ENCODE data around the gene ZMIZ1. TPM values are rescaled to one million over a fixed set of nuclear protein-coding genes. Genes with fewer than 3 reads are reported as not detected.
A peak's percentile ranks its signal among the peaks of the same experiment; 100 is the strongest.

The ZMIZ1 gene
- total RNA-seq, 2 donors from 2014 or later: 32.9 to 82.6 TPM

GRCh38 chr10:79063071-79063491 is 5.7 kb upstream of the ZMIZ1 start:
- no peak for ATAC-seq (replicated peaks)
- no peaks in the 10 kb centered on the region for H3K36me3 Mint-ChIP-seq (ENCODE audit: low read depth)
- peak overlapping the region; percentile 13 for H3K27ac Mint-ChIP-seq
- peaks cover 29% of the 10 kb centered on the region for H3K4me1 Mint-ChIP-seq
- H3K9me3 Mint-ChIP-seq: no peaks in the 10 kb centered on the region
- H3K4me3 Mint-ChIP-seq: peak overlapping the region; percentile 25
- no peaks in the 10 kb centered on the region for H3K27me3 Mint-ChIP-seq

- Mint-ChIP-seq H3K27me3 (no peaks in the 10 kb centered on the region), H3K36me3 (ENCODE audit: low read depth) (no peaks in the 10 kb centered on the region), H3K9me3 (no peaks in the 10 kb centered on the region), H3K4me1 (peaks cover 29% of the 10 kb centered on the region), H3K27ac (peak overlapping the region; percentile 13), H3K4me3 (peak overlapping the region; percentile 80)
- ATAC-seq (replicated peaks): peak; percentile 25
Measured at GRCh38 chr10:79063661-79064492, 4.9 kb upstream of the ZMIZ1 start.

- Mint-ChIP-seq H3K4me3 (peak overlapping the region; percentile 80), H3K4me1 (peaks cover 29% of the 10 kb centered on the region), H3K27ac (peak overlapping the region; percentile 58), H3K27me3 (no peaks in the 10 kb centered on the region), H3K9me3 (no peaks in the 10 kb centered on the region), H3K36me3 (ENCODE audit: low read depth) (peaks cover 5% of the 10 kb centered on the region)
- ATAC-seq (replicated peaks): no peak
Measured at GRCh38 chr10:79065091-79065551, 3.6 kb upstream of the ZMIZ1 start.

- no peak for ATAC-seq (replicated peaks)
- no peaks in the 10 kb centered on the region for H3K27me3 Mint-ChIP-seq
- H3K36me3 Mint-ChIP-seq (ENCODE audit: low read depth): peaks cover 5% of the 10 kb centered on the region
- peak overlapping the region; percentile 80 for H3K4me3 Mint-ChIP-seq
- H3K4me1 Mint-ChIP-seq: peaks cover 29% of the 10 kb centered on the region
- no peaks in the 10 kb centered on the region for H3K9me3 Mint-ChIP-seq
- H3K27ac Mint-ChIP-seq: peak overlapping the region; percentile 58
Measured at GRCh38 chr10:79065853-79066252, 2.9 kb upstream of the ZMIZ1 start.

GRCh38 chr10:79066411-79067240 is 2.1 kb upstream of the ZMIZ1 start:
- H3K27ac Mint-ChIP-seq: no peak overlapping the region
- peaks cover 10% of the 10 kb centered on the region for H3K36me3 Mint-ChIP-seq (ENCODE audit: low read depth)

GRCh38 chr10:79067241-79068202 is 1.2 kb upstream of the ZMIZ1 start:
- ATAC-seq (replicated peaks): peak; percentile 32
- Mint-ChIP-seq H3K9me3 (no peaks in the 10 kb centered on the region), H3K4me3 (peak overlapping the region; percentile 80), H3K27me3 (no peaks in the 10 kb centered on the region), H3K4me1 (peaks cover 29% of the 10 kb centered on the region), H3K36me3 (ENCODE audit: low read depth) (peaks cover 10% of the 10 kb centered on the region), H3K27ac (peak overlapping the region; percentile 74)

More at GRCh38 chr10:79066411-79067240, 2.1 kb upstream of the ZMIZ1 start:
- no peaks in the 10 kb centered on the region for H3K9me3 Mint-ChIP-seq
- H3K4me1 Mint-ChIP-seq: peaks cover 29% of the 10 kb centered on the region
- no peaks in the 10 kb centered on the region for H3K27me3 Mint-ChIP-seq
- H3K4me3 Mint-ChIP-seq: peak overlapping the region; percentile 80
- ATAC-seq (replicated peaks): peak; percentile 8

GRCh38 chr10:79068203-79068561 is 584 bp upstream of the ZMIZ1 start:
- Mint-ChIP-seq H3K4me1 (peaks cover 27% of the 10 kb centered on the region), H3K9me3 (no peaks in the 10 kb centered on the region), H3K36me3 (ENCODE audit: low read depth) (peaks cover 10% of the 10 kb centered on the region), H3K27me3 (no peaks in the 10 kb centered on the region), H3K27ac (peak overlapping the region; percentile 74), H3K4me3 (peak overlapping the region; percentile 80)
- peak; percentile 10 for ATAC-seq (replicated peaks)

- H3K27ac Mint-ChIP-seq: peak overlapping the region; percentile 82
- peaks cover 17% of the 10 kb centered on the region for H3K4me1 Mint-ChIP-seq
- no peaks in the 10 kb centered on the region for H3K9me3 Mint-ChIP-seq
Measured at GRCh38 chr10:79069325-79070080, 737 bp downstream of the ZMIZ1 start.

GRCh38 chr10:79070081-79070605 is 1.4 kb downstream of the ZMIZ1 start:
- peak overlapping the region; percentile 87 for H3K4me3 Mint-ChIP-seq
- H3K4me1 Mint-ChIP-seq: peaks cover 16% of the 10 kb centered on the region
- H3K27ac Mint-ChIP-seq: peak overlapping the region; percentile 82
- peaks cover 10% of the 10 kb centered on the region for H3K36me3 Mint-ChIP-seq (ENCODE audit: low read depth)
- no peaks in the 10 kb centered on the region for H3K27me3 Mint-ChIP-seq
- H3K9me3 Mint-ChIP-seq: no peaks in the 10 kb centered on the region
- no peak for ATAC-seq (replicated peaks)

More at GRCh38 chr10:79069325-79070080, 737 bp downstream of the ZMIZ1 start:
- no peaks in the 10 kb centered on the region for H3K27me3 Mint-ChIP-seq
- peak overlapping the region; percentile 87 for H3K4me3 Mint-ChIP-seq
- ATAC-seq (replicated peaks): peak; percentile 46
- H3K36me3 Mint-ChIP-seq (ENCODE audit: low read depth): peaks cover 10% of the 10 kb centered on the region

- peaks cover 9% of the 10 kb centered on the region for H3K4me1 Mint-ChIP-seq
- H3K9me3 Mint-ChIP-seq: no peaks in the 10 kb centered on the region
- H3K27ac Mint-ChIP-seq: peak overlapping the region; percentile 73
- no peaks in the 10 kb centered on the region for H3K27me3 Mint-ChIP-seq
- no peak for ATAC-seq (replicated peaks)
- peak overlapping the region; percentile 87 for H3K4me3 Mint-ChIP-seq
- peaks cover 10% of the 10 kb centered on the region for H3K36me3 Mint-ChIP-seq (ENCODE audit: low read depth)
Measured at GRCh38 chr10:79070606-79071395, 2.0 kb downstream of the ZMIZ1 start.

GRCh38 chr10:79071396-79071923 is 2.7 kb downstream of the ZMIZ1 start:
- no peaks in the 10 kb centered on the region for H3K27me3 Mint-ChIP-seq
- peak overlapping the region; percentile 73 for H3K27ac Mint-ChIP-seq
- H3K36me3 Mint-ChIP-seq (ENCODE audit: low read depth): peaks cover 10% of the 10 kb centered on the region
- H3K4me1 Mint-ChIP-seq: peaks cover 9% of the 10 kb centered on the region
- no peaks in the 10 kb centered on the region for H3K9me3 Mint-ChIP-seq
- H3K4me3 Mint-ChIP-seq: peak overlapping the region; percentile 87
- no peak for ATAC-seq (replicated peaks)

- no peaks in the 10 kb centered on the region for H3K9me3 Mint-ChIP-seq
- peak overlapping the region; percentile 87 for H3K4me3 Mint-ChIP-seq
- H3K36me3 Mint-ChIP-seq (ENCODE audit: low read depth): peaks cover 10% of the 10 kb centered on the region
- H3K27ac Mint-ChIP-seq: no peak overlapping the region
- no peak for ATAC-seq (replicated peaks)
- no peaks in the 10 kb centered on the region for H3K27me3 Mint-ChIP-seq
- H3K4me1 Mint-ChIP-seq: peaks cover 9% of the 10 kb centered on the region
Measured at GRCh38 chr10:79072041-79072441, 3.3 kb downstream of the ZMIZ1 start.
